Activated CD8-positive, alpha-beta memory T cell treated with anti-CD3 and anti-CD28 coated beads for 48 hours (primary cell): ENCODE results near the gene RAB12.
"Not testable (repeated sequence)": the region's sequence is repeated elsewhere in the genome, so short reads cannot be mapped to it uniquely, and the experiment has no call there.

ENCODE experiments used
- DNase-seq, 3 experiments: peaks; one replicate each; pipeline ENCODE4 v3.0.0-alpha.2; 2020; ENCODE audit warnings: low read depth in 2 of 3, low spot score in 2 of 3

The RAB12 gene

GRCh38 chr18:8611916-8612576 lies 2.8 kb downstream of the RAB12 start:
- no peak for DNase-seq

- no peak for DNase-seq
Measured at GRCh38 chr18:8614875-8615274, 5.6 kb downstream of the RAB12 start.

GRCh38 chr18:8615397-8616027 lies 6.3 kb downstream of the RAB12 start:
- no peak for DNase-seq

GRCh38 chr18:8616028-8616401 lies 6.8 kb downstream of the RAB12 start:
- no peak for DNase-seq

- no peak for DNase-seq
Measured at GRCh38 chr18:8617907-8618306, 8.7 kb downstream of the RAB12 start.

- DNase-seq = no peak
Measured at GRCh38 chr18:8619041-8619440, 9.8 kb downstream of the RAB12 start.

GRCh38 chr18:8619835-8620577 lies 10.8 kb downstream of the RAB12 start:
- no peak for DNase-seq

GRCh38 chr18:8620845-8621244 lies 11.6 kb downstream of the RAB12 start:
- DNase-seq = no peak

GRCh38 chr18:8622625-8623024 lies 13.4 kb downstream of the RAB12 start:
- not testable (repeated sequence) for DNase-seq

GRCh38 chr18:8623549-8624106 lies 14.4 kb downstream of the RAB12 start:
- DNase-seq = no peak

- no peak for DNase-seq
Measured at GRCh38 chr18:8625461-8626092, 16.3 kb downstream of the RAB12 start.

- DNase-seq = no peak
Measured at GRCh38 chr18:8626414-8627106, 17.3 kb downstream of the RAB12 start.

- no peak for DNase-seq
Measured at GRCh38 chr18:8627107-8627472, 17.9 kb downstream of the RAB12 start.

GRCh38 chr18:8627540-8627939 lies 18.3 kb downstream of the RAB12 start:
- no peak for DNase-seq

- no peak for DNase-seq
Measured at GRCh38 chr18:8629602-8630001, 20.4 kb downstream of the RAB12 start.

- no peak for DNase-seq
Measured at GRCh38 chr18:8630546-8630945, 21.3 kb downstream of the RAB12 start.

GRCh38 chr18:8631265-8631664 lies 22.0 kb downstream of the RAB12 start:
- DNase-seq = no peak

GRCh38 chr18:8632386-8632785 lies 23.1 kb downstream of the RAB12 start:
- no peak for DNase-seq

- no peak for DNase-seq
Measured at GRCh38 chr18:8634508-8634907, 25.3 kb downstream of the RAB12 start.

- DNase-seq = no peak
Measured at GRCh38 chr18:8635087-8635486, 25.9 kb downstream of the RAB12 start.

- DNase-seq = no peak
Measured at GRCh38 chr18:8639762-8640161, 30.5 kb downstream of the RAB12 start.
